ENCODE data around the gene SRGAP2B.
"Not testable (repeated sequence)": the region's sequence is repeated elsewhere in the genome, so short reads cannot be mapped to it uniquely, and the experiment has no call there.

The SRGAP2B gene

GRCh38 chr1:144940054-144940453 is 155.1 kb downstream of the SRGAP2B start:
- not testable (repeated sequence) for DNase-seq

- DNase-seq = not testable (repeated sequence)
These were observed 156.5 kb downstream of the SRGAP2B start for GRCh38 chr1:144938627-144939026.

- not testable (repeated sequence) for DNase-seq
These were observed 158.9 kb downstream of the SRGAP2B start for GRCh38 chr1:144936186-144936732.

- DNase-seq = not testable (repeated sequence)
These were observed 159.8 kb downstream of the SRGAP2B start for GRCh38 chr1:144935310-144935709.

GRCh38 chr1:144933014-144933413 is 162.1 kb downstream of the SRGAP2B start:
- not testable (repeated sequence) for DNase-seq

GRCh38 chr1:144932153-144932552 is 163.0 kb downstream of the SRGAP2B start:
- DNase-seq = not testable (repeated sequence)

GRCh38 chr1:144931553-144931952 is 163.6 kb downstream of the SRGAP2B start:
- DNase-seq = not testable (repeated sequence)

- DNase-seq = not testable (repeated sequence)
These were observed 164.9 kb downstream of the SRGAP2B start for GRCh38 chr1:144930085-144930777.

- DNase-seq = not testable (repeated sequence)
These were observed 167.8 kb downstream of the SRGAP2B start for GRCh38 chr1:144927292-144927691.

GRCh38 chr1:144923640-144924039 is 171.5 kb downstream of the SRGAP2B start:
- DNase-seq = not testable (repeated sequence)

GRCh38 chr1:144922785-144923184 is 172.3 kb downstream of the SRGAP2B start:
- DNase-seq = not testable (repeated sequence)

- not testable (repeated sequence) for DNase-seq
These were observed 176.0 kb downstream of the SRGAP2B start for GRCh38 chr1:144919106-144919505.

- not testable (repeated sequence) for DNase-seq
These were observed 177.0 kb downstream of the SRGAP2B start for GRCh38 chr1:144918027-144918603.

- DNase-seq = not testable (repeated sequence)
These were observed 177.7 kb downstream of the SRGAP2B start for GRCh38 chr1:144917154-144918026.

GRCh38 chr1:144913977-144914734 is 181.0 kb downstream of the SRGAP2B start:
- not testable (repeated sequence) for DNase-seq

GRCh38 chr1:144913458-144913857 is 181.7 kb downstream of the SRGAP2B start:
- DNase-seq = not testable (repeated sequence)

- not testable (repeated sequence) for DNase-seq
These were observed 184.4 kb downstream of the SRGAP2B start for GRCh38 chr1:144910729-144911128.

- not testable (repeated sequence) for DNase-seq
These were observed 194.3 kb downstream of the SRGAP2B start for GRCh38 chr1:144900841-144901240.

- DNase-seq = not testable (repeated sequence)
These were observed 200.5 kb downstream of the SRGAP2B start for GRCh38 chr1:144894454-144895201.

- not testable (repeated sequence) for DNase-seq
These were observed 201.3 kb downstream of the SRGAP2B start for GRCh38 chr1:144893710-144894438.

GRCh38 chr1:144893062-144893461 is 202.1 kb downstream of the SRGAP2B start:
- DNase-seq = not testable (repeated sequence)

All from activated CD4-positive, CD25-positive, alpha-beta regulatory T cell treated with anti-CD3 and anti-CD28 coated beads, Interleukin-2, amount 50 U/mL, for 72 hours (primary cell).